H9 (cell line): Measurements from ENCODE around the gene MYRIP. TPM values are rescaled to one million over a fixed set of nuclear protein-coding genes. Genes with fewer than 3 reads are reported as not detected.

Experiments used
- DNase-seq: peaks from one replicate; pipeline ENCODE4 v3.0.0-alpha.2; 2017
- H2AFZ ChIP-seq: one replicate; pipeline ENCODE4 v1.6.1; 2013; ENCODE audit warnings: mild to moderate bottlenecking, low read length, control low read depth, moderate library complexity
- H2AK5ac ChIP-seq: 2 replicates; pipeline ENCODE4 v1.6.1; 2013; ENCODE audit warnings: low read length, control low read depth, mixed read lengths; ENCODE audit not compliant: insufficient read length
- H2BK120ac ChIP-seq: one replicate; pipeline ENCODE4 v1.6.1; 2013; ENCODE audit warnings: low read depth, mild to moderate bottlenecking, low read length, control low read depth, inconsistent platforms; ENCODE audit not compliant: poor library complexity, severe bottlenecking
- H2BK12ac ChIP-seq: 2 replicates; pipeline ENCODE4 v1.6.1; 2013; ENCODE audit warnings: low read length, control low read depth, mixed read lengths, low read depth; ENCODE audit not compliant: insufficient read length
- H2BK15ac ChIP-seq: 2 replicates; pipeline ENCODE4 v1.6.1; 2013; ENCODE audit warnings: low read depth, low read length, control low read depth
- H2BK20ac ChIP-seq: one replicate; pipeline ENCODE4 v1.6.1; 2013; ENCODE audit warnings: low read depth, mild to moderate bottlenecking, low read length, control low read depth, inconsistent platforms; ENCODE audit not compliant: poor library complexity, severe bottlenecking
- H2BK5ac ChIP-seq: 2 replicates; pipeline ENCODE4 v1.6.1; 2013; ENCODE audit warnings: low read length, control low read depth, mixed read lengths; ENCODE audit not compliant: insufficient read length
- H3K14ac ChIP-seq: 2 replicates; pipeline ENCODE4 v1.6.1; 2013; ENCODE audit warnings: low read length, control low read depth; ENCODE audit not compliant: insufficient read depth
- H3K18ac ChIP-seq: 2 replicates; pipeline ENCODE4 v1.6.1; 2013; ENCODE audit warnings: low read depth, mild to moderate bottlenecking, mixed read lengths, low read length, control low read depth; ENCODE audit not compliant: insufficient read length
- H3K23ac ChIP-seq: 2 replicates; pipeline ENCODE4 v1.6.1; 2013; ENCODE audit warnings: low read length, control low read depth, mixed read lengths, low read depth; ENCODE audit not compliant: insufficient read length
- H3K23me2 ChIP-seq: 2 replicates; pipeline ENCODE4 v1.6.1; 2013; ENCODE audit warnings: low read depth, mild to moderate bottlenecking, mixed read lengths, low read length, control low read depth; ENCODE audit not compliant: insufficient read length, poor library complexity, severe bottlenecking
- H3K27ac ChIP-seq: 2 replicates; pipeline ENCODE4 v1.5.1; 2013; ENCODE audit warnings: low read length, control low read depth, mixed read lengths, low read depth; ENCODE audit not compliant: insufficient read length
- H3K27me3 ChIP-seq: 2 replicates; pipeline ENCODE4 v1.6.1; 2013; ENCODE audit warnings: low read length, control low read depth, inconsistent platforms; ENCODE audit not compliant: insufficient read depth
- H3K4ac ChIP-seq: 2 replicates; pipeline ENCODE4 v1.6.1; 2013; ENCODE audit warnings: low read depth, mild to moderate bottlenecking, control low read depth, inconsistent platforms, low read length, moderate library complexity
- H3K4me1 ChIP-seq: 2 replicates; pipeline ENCODE4 v1.6.1; 2013; ENCODE audit warnings: low read length, control low read depth, inconsistent platforms; ENCODE audit not compliant: insufficient read depth
- H3K4me2 ChIP-seq: 2 replicates; pipeline ENCODE4 v1.6.1; 2013; ENCODE audit warnings: low read length, control low read depth, mixed read lengths; ENCODE audit not compliant: insufficient read length, insufficient read depth
- H3K56ac ChIP-seq: 2 replicates; pipeline ENCODE4 v1.6.1; 2013; ENCODE audit warnings: low read depth, mild to moderate bottlenecking, mixed read lengths, low read length, control low read depth; ENCODE audit not compliant: insufficient read length
- H3K79me1 ChIP-seq: 2 replicates; pipeline ENCODE4 v1.6.1; 2013; ENCODE audit warnings: low read depth, mild to moderate bottlenecking, moderate library complexity, low read length, control low read depth, inconsistent platforms; ENCODE audit not compliant: insufficient read depth, poor library complexity, severe bottlenecking
- H3K79me2 ChIP-seq: 2 replicates; pipeline ENCODE4 v1.6.1; 2013; ENCODE audit warnings: low read length, control low read depth, inconsistent platforms; ENCODE audit not compliant: insufficient read depth
- H3K9ac ChIP-seq: 2 replicates; pipeline ENCODE4 v1.6.1; 2013; ENCODE audit warnings: low read length, control low read depth, mixed read lengths; ENCODE audit not compliant: insufficient read length; ENCODE audit errors: extremely low read depth
- H3K9me3 ChIP-seq: one replicate; pipeline ENCODE4 v1.6.1; 2013; ENCODE audit warnings: low read depth, low read length, inconsistent platforms; ENCODE audit not compliant: control insufficient read depth
- H3T11ph ChIP-seq: one replicate; pipeline ENCODE4 v1.6.1; 2013; ENCODE audit warnings: mild to moderate bottlenecking, low read length, control low read depth, inconsistent platforms
- H4K20me1 ChIP-seq: one replicate; pipeline ENCODE4 v1.6.1; 2013; ENCODE audit not compliant: control insufficient read depth, insufficient read length, insufficient read depth
- H4K5ac ChIP-seq: 2 replicates; pipeline ENCODE4 v1.6.1; 2013; ENCODE audit warnings: low read depth, mild to moderate bottlenecking, mixed read lengths, low read length, control low read depth; ENCODE audit not compliant: insufficient read length
- H4K8ac ChIP-seq: replicated peaks from 2 replicates; pipeline ENCODE4 v1.6.1; 2013; ENCODE audit warnings: low read length, control low read depth, mixed read lengths, low read depth; ENCODE audit not compliant: insufficient read length
- H4K91ac ChIP-seq: 2 replicates; pipeline ENCODE4 v1.6.1; 2013; ENCODE audit warnings: low read depth, mild to moderate bottlenecking, moderate library complexity, mixed read lengths, low read length, control low read depth; ENCODE audit not compliant: insufficient read length
- H3K27ac Mint-ChIP-seq, 3 experiments: 2 replicates in 2 of 3; 3 replicates in 1 of 3; pipeline ENCODE4 v1.8.0; 2020 to 2021; ENCODE audit warnings: mixed read lengths in 3 of 3, mild to moderate bottlenecking in 1 of 3, moderate library complexity in 1 of 3
- H3K27me3 Mint-ChIP-seq: 2 replicates; pipeline ENCODE4 v1.8.0; 2021; ENCODE audit warnings: low read depth, mild to moderate bottlenecking, moderate library complexity, mixed read lengths
- H3K36me3 Mint-ChIP-seq, 3 experiments: 2 replicates in 2 of 3; 3 replicates in 1 of 3; pipeline ENCODE4 v1.8.0; 2020 to 2021; ENCODE audit warnings: low read depth in 3 of 3, mixed read lengths in 3 of 3; ENCODE audit not compliant: insufficient read depth in 1 of 3
- H3K4me1 Mint-ChIP-seq, 2 experiments: 2 replicates each; pipeline ENCODE4 v1.8.0; 2020; ENCODE audit warnings: mixed read lengths in 2 of 2
- H3K4me3 Mint-ChIP-seq, 2 experiments: 2 replicates in 1 of 2; 3 replicates in 1 of 2; pipeline ENCODE4 v1.8.0; 2020 to 2021; ENCODE audit warnings: mild to moderate bottlenecking in 2 of 2, mixed read lengths in 2 of 2, moderate library complexity in 1 of 2
- H3K9me3 Mint-ChIP-seq, 2 experiments: 2 replicates in 1 of 2; 3 replicates in 1 of 2; pipeline ENCODE4 v1.8.0; 2020; ENCODE audit warnings: mild to moderate bottlenecking in 2 of 2, mixed read lengths in 2 of 2, moderate library complexity in 1 of 2
- CTCF ChIP-seq: fragments of 200-600 bp; sonication (generic); conservative IDR thresholded peaks from 3 replicates; pipeline ENCODE4 v1.8.0; 2021; ENCODE audit warnings: antibody characterized with exemption, mild to moderate bottlenecking
- WGBS: extraction: QIAGEN DNeasy Blood & Tissue Kit; methylation state at CpG from one replicate; pipeline ENCODE4 v1.1.7; 2013; ENCODE audit warnings: missing lambda C conversion rate, low lambda C conversion rate, mixed read lengths; ENCODE audit not compliant: insufficient read length; ENCODE audit errors: extremely low coverage; 5-methylcytosine and 5-hydroxymethylcytosine counted together
- total RNA-seq: library from RNA; stranded (reverse); gene quantifications from 2 replicates; pipeline ENCODE4 v1.2.1, GENCODE V29; 2021

Gene MYRIP
- total RNA-seq, 1 experiment from 2014 or later: 1.8 TPM

- Histone ChIP-seq H2AFZ (no peak overlapping the region), H3K56ac (no peak overlapping the region), H3K79me1 (no peaks in the 10 kb centered on the region), H3K23ac (no peak overlapping the region), H2BK20ac (no peak overlapping the region), H3K4me1 (no peaks in the 10 kb centered on the region), H3K27me3 (no peaks in the 10 kb centered on the region), H4K8ac (no peak overlapping the region), H3T11ph (no peak overlapping the region), H4K5ac (no peak overlapping the region), H2AK5ac (no peak overlapping the region), H2BK15ac (no peak overlapping the region), H3K9me3 (no peaks in the 10 kb centered on the region), H4K91ac (no peak overlapping the region), H3K14ac (no peak overlapping the region), H2BK5ac (no peak overlapping the region), H3K79me2 (no peaks in the 10 kb centered on the region), H3K9ac (no peak overlapping the region), H4K20me1 (no peaks in the 10 kb centered on the region), H3K4ac (no peak overlapping the region), H3K23me2 (no peaks in the 10 kb centered on the region), H2BK120ac (no peak overlapping the region), H3K4me2 (no peak overlapping the region), H2BK12ac (no peak overlapping the region), H3K18ac (no peak overlapping the region), H3K27ac (no peak overlapping the region)
- DNase-seq: no peak
- Mint-ChIP-seq H3K9me3 (no peaks in the 10 kb centered on the region), H3K36me3 (no peaks in the 10 kb centered on the region), H3K4me1 (peaks cover 5 to 6% of the 10 kb centered on the region in 2 experiments), H3K4me3 (no peak overlapping the region), H3K27me3 (no peaks in the 10 kb centered on the region), H3K27ac (no peak overlapping the region)
- no peak for TF ChIP-seq CTCF
- WGBS: no CpG with 5 or more reads among the region's 6 CpGs
Measured at GRCh38 chr3:40224796-40225515, 415.5 kb downstream of the MYRIP start.
